GM18861 (cell line): ENCODE data around the gene NCAPD3.
"Not testable (repeated sequence)": the region's sequence is repeated elsewhere in the genome, so short reads cannot be mapped to it uniquely, and the experiment has no call there.

Source experiments
- ATAC-seq: cut with Tn5 transposase; IDR thresholded peaks from one replicate; pipeline ENCODE4 v1.9.1; 2021; ENCODE audit not compliant: unreplicated experiment

The NCAPD3 gene

DNA sequence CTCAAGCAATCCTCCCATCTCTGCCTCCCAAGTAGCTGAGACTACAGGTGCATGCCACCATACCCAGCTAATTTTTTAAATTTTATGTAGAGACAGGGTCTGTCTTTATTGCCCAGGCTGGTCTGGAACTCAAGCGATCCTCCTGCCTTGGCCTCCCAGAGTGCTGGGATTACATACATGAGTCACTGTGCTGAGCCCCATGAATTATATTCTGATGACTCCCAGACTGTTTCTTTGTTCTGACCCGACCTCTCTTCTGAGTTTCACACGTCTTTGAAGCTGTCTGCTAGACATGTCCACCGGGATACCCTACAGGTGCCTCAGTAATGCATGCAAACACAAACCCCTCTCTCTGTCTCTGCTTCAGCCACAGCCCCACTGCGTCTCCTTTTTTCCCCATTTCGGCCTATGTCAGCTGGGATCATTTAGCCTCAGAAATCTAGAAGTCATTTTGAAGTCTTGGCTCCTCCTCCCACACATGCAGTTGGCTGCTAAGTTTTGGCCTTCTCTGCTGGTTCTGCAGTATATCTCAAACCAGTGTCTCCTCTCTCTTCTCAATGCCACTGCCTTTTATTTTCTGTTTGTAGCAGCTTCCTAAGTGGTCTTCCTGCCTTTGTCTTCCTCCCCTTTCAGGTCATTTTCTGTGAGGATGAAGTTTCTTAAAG, 5.5 kb upstream of the NCAPD3 start:
- no peak for ATAC-seq

DNA sequence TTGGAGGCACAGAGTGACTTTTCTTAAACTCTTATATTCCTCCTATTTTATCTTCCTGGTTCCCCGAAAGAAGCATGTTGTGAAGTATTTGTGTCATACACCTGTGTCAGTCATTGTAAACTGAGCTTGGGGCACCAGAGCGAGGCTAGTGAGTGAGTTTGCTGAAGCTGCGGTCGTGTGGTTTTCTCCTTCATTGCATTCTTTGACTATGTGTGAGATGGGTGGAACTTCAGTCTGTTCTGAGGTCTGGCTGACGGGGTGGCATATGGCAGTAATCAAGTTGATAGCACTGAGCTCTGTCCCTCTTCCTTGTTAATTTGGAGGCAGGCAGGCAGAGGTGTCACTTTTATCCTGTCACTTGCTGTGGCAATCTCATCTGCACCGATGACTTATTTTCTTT, 4.9 kb upstream of the NCAPD3 start:
- ATAC-seq: peak; percentile 45

DNA sequence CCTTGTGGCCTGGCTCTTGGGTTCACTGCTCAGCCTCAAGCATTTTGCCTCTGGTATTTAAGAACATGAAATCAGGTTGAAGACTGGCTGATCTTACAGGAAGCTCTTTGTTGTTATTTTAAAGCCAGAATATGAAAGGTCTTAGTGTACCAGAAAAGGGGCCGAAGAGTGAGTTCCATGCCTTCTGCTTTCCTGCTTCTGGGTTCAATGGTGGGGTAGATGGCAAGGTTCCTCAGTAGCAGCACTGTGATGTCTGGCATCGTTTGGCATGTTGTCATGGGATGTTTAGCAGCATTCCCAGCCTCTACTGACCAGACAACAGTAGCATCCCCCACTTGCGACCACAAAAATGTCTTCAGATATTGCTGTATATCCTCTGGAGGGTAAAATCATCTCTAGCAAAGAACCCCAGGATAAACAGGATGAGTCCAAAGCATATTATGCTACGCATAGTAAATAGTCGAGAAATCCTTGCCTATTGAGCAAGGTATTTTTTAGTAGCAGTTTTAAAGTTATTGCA, 3.1 kb upstream of the NCAPD3 start:
- no peak for ATAC-seq

- ATAC-seq: peak; percentile 21
Observed at GRCh38 chr11:134224710-134225664, 1.2 kb upstream of the NCAPD3 start.

GRCh38 chr11:134223121-134223520, 646 bp downstream of the NCAPD3 start:
- no peak for ATAC-seq

- no peak for ATAC-seq
Observed at GRCh38 chr11:134216816-134217215, 7.0 kb downstream of the NCAPD3 start.

GRCh38 chr11:134215836-134216235, 7.9 kb downstream of the NCAPD3 start:
- no peak for ATAC-seq

DNA sequence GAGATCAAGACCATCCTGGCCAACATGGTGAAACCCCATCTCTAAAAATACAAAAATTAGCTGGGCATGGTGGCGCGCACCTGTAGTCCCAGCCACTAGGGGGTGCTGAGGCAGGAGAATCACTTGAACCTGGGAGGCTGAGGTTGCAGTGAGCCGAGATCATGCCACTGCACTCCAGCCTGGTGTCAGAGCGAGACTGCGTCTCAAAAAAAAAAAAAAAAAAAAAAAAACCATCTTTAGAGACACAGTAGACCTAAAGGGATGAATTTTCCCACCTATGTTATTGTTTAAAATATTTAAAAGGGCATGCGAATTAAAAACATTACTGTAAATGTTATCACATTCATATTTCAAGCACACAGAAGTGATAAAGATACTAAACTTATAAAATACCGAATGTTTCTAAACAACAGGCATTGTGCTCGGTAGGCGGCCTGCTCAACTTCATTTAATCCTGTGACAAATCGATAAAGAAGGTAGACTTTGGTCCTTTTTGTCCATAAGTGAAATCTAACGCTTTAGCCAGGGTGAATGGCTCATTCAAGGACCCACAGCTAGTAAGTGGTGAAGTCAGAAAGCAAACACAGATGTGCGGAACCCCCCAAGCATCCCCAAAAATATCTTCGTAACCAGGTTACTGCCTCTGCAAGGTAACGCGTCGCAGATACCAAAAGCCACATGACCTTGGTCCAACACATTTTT, 16.1 kb downstream of the NCAPD3 start:
- no peak for ATAC-seq

GRCh38 chr11:134206185-134206584, 17.6 kb downstream of the NCAPD3 start:
- no peak for ATAC-seq

GRCh38 chr11:134205729-134206128, 18.0 kb downstream of the NCAPD3 start:
- no peak for ATAC-seq

GRCh38 chr11:134202661-134203060, 21.1 kb downstream of the NCAPD3 start:
- no peak for ATAC-seq

DNA sequence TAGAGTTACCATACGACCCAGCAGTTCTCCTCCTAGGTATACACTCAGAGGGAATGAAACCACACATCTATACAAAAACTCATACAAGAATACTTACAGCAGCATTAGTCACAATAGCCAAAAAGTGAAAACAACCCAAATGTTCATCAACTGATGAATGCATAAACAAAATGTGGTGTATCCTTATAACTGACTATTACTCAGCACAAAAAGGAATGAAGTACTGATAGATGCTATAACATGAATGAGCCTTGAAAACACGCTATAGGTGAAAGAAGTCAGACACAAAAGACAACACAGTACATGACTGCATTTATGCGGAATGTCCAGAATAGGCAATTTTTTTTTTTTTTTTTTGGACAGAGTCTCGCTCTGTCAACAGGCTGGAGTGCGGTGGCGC, 23.1 kb downstream of the NCAPD3 start:
- ATAC-seq: no peak

GRCh38 chr11:134199531-134199930, 24.2 kb downstream of the NCAPD3 start:
- ATAC-seq: no peak

DNA sequence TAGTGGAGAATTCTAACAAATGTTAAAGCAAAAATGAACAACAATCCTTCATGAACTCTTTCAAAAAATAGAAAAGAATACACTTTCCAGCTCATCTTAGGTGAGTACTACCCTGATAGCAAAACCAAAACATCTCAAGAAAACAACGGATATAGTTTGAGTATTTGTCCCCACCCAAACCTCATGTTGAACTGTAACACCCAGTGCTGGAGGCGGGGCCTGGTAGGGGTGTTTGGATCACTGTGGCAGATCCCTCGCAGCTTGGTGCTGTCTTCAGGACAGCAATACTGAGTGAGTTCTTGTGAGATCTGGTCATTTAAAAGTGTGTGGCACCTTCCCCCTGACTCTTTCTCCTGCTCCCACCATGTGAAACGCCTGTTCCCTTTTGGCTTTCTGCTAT, 27.0 kb downstream of the NCAPD3 start:
- ATAC-seq: no peak

DNA sequence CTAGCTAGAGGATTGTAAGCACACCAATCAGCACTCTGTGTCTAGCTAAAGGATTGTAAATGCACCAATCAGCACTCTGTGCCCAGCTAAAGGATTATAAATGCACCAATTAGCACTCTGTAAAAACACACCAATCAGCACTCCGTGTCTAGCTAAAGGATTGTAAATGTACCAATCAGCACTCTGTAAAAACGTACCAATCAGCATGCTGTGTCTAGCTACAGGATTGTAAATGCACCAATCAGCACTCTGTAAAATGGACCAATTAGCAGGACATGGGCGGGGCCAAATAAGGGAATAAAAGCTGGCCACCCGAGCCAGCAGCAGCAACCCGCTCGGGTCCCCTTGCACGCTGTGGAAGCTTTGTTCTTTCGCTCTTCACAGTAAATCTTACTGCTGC, 35.7 kb downstream of the NCAPD3 start:
- ATAC-seq: not testable (repeated sequence)

- ATAC-seq: no peak
Observed at GRCh38 chr11:134181707-134182106, 42.1 kb downstream of the NCAPD3 start.

- ATAC-seq: no peak
Observed at GRCh38 chr11:134178032-134178674, 45.6 kb downstream of the NCAPD3 start.

GRCh38 chr11:134176284-134176683, 47.5 kb downstream of the NCAPD3 start:
- no peak for ATAC-seq

- ATAC-seq: no peak
Observed at GRCh38 chr11:134173296-134173695, 50.5 kb downstream of the NCAPD3 start.

GRCh38 chr11:134171951-134172350, 51.8 kb downstream of the NCAPD3 start:
- ATAC-seq: no peak

DNA sequence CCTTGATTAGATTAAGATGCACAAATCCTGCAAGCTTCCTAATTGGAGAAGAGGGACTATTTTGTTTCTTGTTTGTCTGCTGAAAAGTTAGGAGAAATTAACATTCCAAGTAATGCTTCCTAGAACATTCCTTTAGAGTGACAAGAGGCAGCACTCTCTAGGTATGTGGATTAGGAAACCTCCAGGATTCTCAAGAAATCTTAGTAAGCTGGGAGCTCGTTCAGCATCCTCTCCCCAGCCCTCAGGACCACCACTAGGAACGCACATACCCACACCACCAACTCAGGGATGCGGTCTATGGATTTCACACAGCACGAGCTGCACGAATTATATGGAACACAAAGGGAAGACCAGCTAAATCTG, 52.9 kb downstream of the NCAPD3 start:
- ATAC-seq: no peak
